ENCODE data around the gene MYOF. TPM values are rescaled to one million over a fixed set of nuclear protein-coding genes. Genes with fewer than 3 reads are reported as not detected.

Gene MYOF
- total RNA-seq, 1 donor = 379 TPM

- no peaks in the 10 kb centered on the region for H4K20me1 ChIP-seq (ENCODE audit: insufficient read depth, low read length)
- H3K9me3 ChIP-seq (ENCODE audit: low read depth, low read length) = no peaks in the 10 kb centered on the region
- no peak for DNase-seq (ENCODE audit: insufficient read length, low spot score, missing footprints)
- H3K27ac ChIP-seq (ENCODE audit: low read depth, low read length) = peak overlapping the region; percentile 20
- no peak overlapping the region for H2AFZ ChIP-seq (ENCODE audit: low read length)
- no peak overlapping the region for H3K4me3 ChIP-seq (ENCODE audit: insufficient read depth, low read length)
- H3K4me2 ChIP-seq (ENCODE audit: insufficient read depth, low read length) = no peak overlapping the region
- H3K4me1 ChIP-seq (ENCODE audit: insufficient read depth, low read length) = peaks cover 29% of the 10 kb centered on the region
- peaks cover 77% of the 10 kb centered on the region for H3K79me2 ChIP-seq (ENCODE audit: insufficient read depth, low read length)
- TF ChIP-seq CTCF (IDR thresholded peaks at IDR 0.05; ENCODE audit: extremely low read depth, low read depth, low read length) = no peak
- H3K27me3 ChIP-seq (ENCODE audit: insufficient read depth, low read length) = no peaks in the 10 kb centered on the region
- peaks cover 71% of the 10 kb centered on the region for H3K36me3 ChIP-seq (ENCODE audit: insufficient read depth, low read length)
Measured at GRCh38 chr10:93454736-93455135, 27.4 kb downstream of the MYOF start.

GRCh38 chr10:93454146-93454545 lies 28.0 kb downstream of the MYOF start:
- no peaks in the 10 kb centered on the region for H4K20me1 ChIP-seq (ENCODE audit: insufficient read depth, low read length)
- peaks cover 78% of the 10 kb centered on the region for H3K79me2 ChIP-seq (ENCODE audit: insufficient read depth, low read length)
- peaks cover 71% of the 10 kb centered on the region for H3K36me3 ChIP-seq (ENCODE audit: insufficient read depth, low read length)
- no peak for DNase-seq (ENCODE audit: insufficient read length, low spot score, missing footprints)
- H3K27ac ChIP-seq (ENCODE audit: low read depth, low read length) = peak overlapping the region; percentile 20
- no peaks in the 10 kb centered on the region for H3K27me3 ChIP-seq (ENCODE audit: insufficient read depth, low read length)
- no peaks in the 10 kb centered on the region for H3K9me3 ChIP-seq (ENCODE audit: low read depth, low read length)
- no peak for TF ChIP-seq CTCF (IDR thresholded peaks at IDR 0.05; ENCODE audit: extremely low read depth, low read depth, low read length)
- no peak overlapping the region for H3K4me3 ChIP-seq (ENCODE audit: insufficient read depth, low read length)
- no peak overlapping the region for H3K4me2 ChIP-seq (ENCODE audit: insufficient read depth, low read length)
- no peak overlapping the region for H2AFZ ChIP-seq (ENCODE audit: low read length)
- H3K4me1 ChIP-seq (ENCODE audit: insufficient read depth, low read length) = peaks cover 23% of the 10 kb centered on the region

GRCh38 chr10:93452143-93452542 lies 30.0 kb downstream of the MYOF start:
- Histone ChIP-seq H3K27me3 (ENCODE audit: insufficient read depth, low read length) (no peaks in the 10 kb centered on the region), H3K4me3 (ENCODE audit: insufficient read depth, low read length) (no peak overlapping the region), H4K20me1 (ENCODE audit: insufficient read depth, low read length) (no peaks in the 10 kb centered on the region), H3K79me2 (ENCODE audit: insufficient read depth, low read length) (peaks cover 83% of the 10 kb centered on the region), H3K4me2 (ENCODE audit: insufficient read depth, low read length) (no peak overlapping the region), H2AFZ (ENCODE audit: low read length) (no peak overlapping the region), H3K9me3 (ENCODE audit: low read depth, low read length) (no peaks in the 10 kb centered on the region), H3K36me3 (ENCODE audit: insufficient read depth, low read length) (peaks cover 82% of the 10 kb centered on the region), H3K4me1 (ENCODE audit: insufficient read depth, low read length) (peaks cover 4% of the 10 kb centered on the region), H3K27ac (ENCODE audit: low read depth, low read length) (no peak overlapping the region)
- DNase-seq (ENCODE audit: insufficient read length, low spot score, missing footprints) = no peak
- no peak for TF ChIP-seq CTCF (IDR thresholded peaks at IDR 0.05; ENCODE audit: extremely low read depth, low read depth, low read length)

GRCh38 chr10:93451244-93451947 lies 30.7 kb downstream of the MYOF start:
- no peak overlapping the region for H2AFZ ChIP-seq (ENCODE audit: low read length)
- H3K79me2 ChIP-seq (ENCODE audit: insufficient read depth, low read length) = peaks cover 83% of the 10 kb centered on the region
- DNase-seq (ENCODE audit: insufficient read length, low spot score, missing footprints) = peak; percentile 22
- no peak overlapping the region for H3K4me2 ChIP-seq (ENCODE audit: insufficient read depth, low read length)
- no peaks in the 10 kb centered on the region for H3K9me3 ChIP-seq (ENCODE audit: low read depth, low read length)
- peaks cover 3% of the 10 kb centered on the region for H3K4me1 ChIP-seq (ENCODE audit: insufficient read depth, low read length)
- H3K27ac ChIP-seq (ENCODE audit: low read depth, low read length) = peak overlapping the region; percentile 20
- no peak for TF ChIP-seq CTCF (IDR thresholded peaks at IDR 0.05; ENCODE audit: extremely low read depth, low read depth, low read length)
- peaks cover 82% of the 10 kb centered on the region for H3K36me3 ChIP-seq (ENCODE audit: insufficient read depth, low read length)
- H4K20me1 ChIP-seq (ENCODE audit: insufficient read depth, low read length) = no peaks in the 10 kb centered on the region
- no peak overlapping the region for H3K4me3 ChIP-seq (ENCODE audit: insufficient read depth, low read length)
- H3K27me3 ChIP-seq (ENCODE audit: insufficient read depth, low read length) = no peaks in the 10 kb centered on the region

Measured in osteoblast (primary cell).